Activated naive CD4-positive, alpha-beta T cell treated with anti-CD3 and anti-CD28 coated beads for 36 hours (primary cell): ENCODE results near the gene SLTM. TPM values are rescaled to one million over a fixed set of nuclear protein-coding genes. Genes with fewer than 3 reads are reported as not detected.
A peak's percentile ranks its signal among the peaks of the same experiment; 100 is the strongest.

ENCODE experiments used
- CTCF ChIA-PET: fragments of 350-600 bp; sonication (Branson Sonifier 250); formaldehyde crosslinking; loops from one replicate; lab custom pipeline; 2021; ENCODE audit warnings: antibody characterized with exemption; lab: Charles Lee
- DNase-seq: peaks from one replicate; pipeline ENCODE4 v3.0.0-alpha.2; 2020
- H3K27ac Mint-ChIP-seq: one replicate; pipeline ENCODE4 v1.8.0; 2021; ENCODE audit warnings: mild to moderate bottlenecking, mixed read lengths
- H3K27me3 Mint-ChIP-seq: one replicate; pipeline ENCODE4 v1.8.0; 2021; ENCODE audit warnings: low read depth, mixed read lengths
- H3K36me3 Mint-ChIP-seq: one replicate; pipeline ENCODE4 v1.8.0; 2021; ENCODE audit warnings: low read depth, mixed read lengths
- H3K4me1 Mint-ChIP-seq: one replicate; pipeline ENCODE4 v1.8.0; 2021; ENCODE audit warnings: low read depth, mixed read lengths
- H3K4me3 Mint-ChIP-seq: one replicate; pipeline ENCODE4 v1.8.0; 2021; ENCODE audit warnings: mild to moderate bottlenecking, moderate library complexity, mixed read lengths
- H3K9me3 Mint-ChIP-seq: one replicate; pipeline ENCODE4 v1.8.0; 2021; ENCODE audit warnings: mixed read lengths
- intact Hi-C: fragments of 100-400 bp; cut with micrococcal nuclease; formaldehyde crosslinking; loops from one replicate; pipeline ENCODE4 v1.15.1; 2023
- total RNA-seq, 2 experiments: library from RNA; stranded (reverse); gene quantifications; one replicate each; pipeline ENCODE4 v1.2.3, GENCODE V29; 2021

SLTM gene
- total RNA-seq: 10 to 100 TPM; 52.0 to 56.0 TPM

DNA sequence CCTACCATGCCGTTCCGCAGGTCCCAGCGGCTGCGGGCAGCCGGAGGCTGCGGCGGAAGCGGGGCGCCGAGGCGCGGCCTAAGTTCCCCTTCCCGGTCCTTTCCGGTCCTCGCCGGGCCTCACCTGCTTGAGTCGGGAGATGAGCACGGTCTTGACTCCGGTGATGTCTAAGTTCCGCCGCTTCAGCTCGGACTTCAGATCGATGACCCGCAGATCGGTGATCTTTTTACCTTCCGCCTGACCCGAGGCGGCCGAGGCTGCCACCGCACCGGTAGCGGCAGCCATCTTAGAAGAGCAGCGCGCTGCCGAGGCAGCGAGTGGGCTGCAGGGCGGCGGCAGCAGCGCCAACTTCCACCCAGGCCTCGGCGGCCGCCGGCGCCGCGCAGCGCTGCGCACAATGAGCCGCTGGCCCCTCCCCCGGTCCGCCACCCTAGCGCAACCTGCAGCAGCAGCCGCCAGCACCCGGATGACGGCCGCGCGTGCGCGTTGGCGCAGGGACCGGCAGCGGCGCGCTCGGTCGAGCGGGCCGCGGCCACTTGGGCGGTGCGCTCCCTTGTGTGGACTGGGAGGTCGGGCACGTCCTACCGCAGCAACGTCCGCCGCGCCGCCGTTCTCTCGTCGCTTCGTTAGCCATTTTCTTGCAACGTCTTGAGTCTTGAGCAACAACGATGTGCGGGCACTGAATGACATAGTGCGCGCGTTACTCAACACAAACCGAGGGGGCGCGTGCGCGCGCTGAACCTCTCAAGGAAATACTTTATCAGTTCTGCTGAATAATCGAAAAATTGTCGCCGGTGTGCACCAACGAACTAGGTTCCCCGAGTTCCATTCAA lies at the start of gene SLTM:
SLTM (minus strand) TSS at position 399 of the 833 bp plus-strand sequence; CDS start at position 285, 114 bp downstream.
- peaks cover 9% of the 10 kb centered on the region for H3K36me3 Mint-ChIP-seq
- peak within 1 kb of the TSS; percentile 99 for H3K27ac Mint-ChIP-seq
- H3K4me3 Mint-ChIP-seq: peak within 1 kb of the TSS; percentile 93
- H3K4me1 Mint-ChIP-seq: peaks cover 23% of the 10 kb centered on the region
- peak; percentile 92 for DNase-seq
- H3K9me3 Mint-ChIP-seq: no peaks in the 10 kb centered on the region
- no peaks in the 10 kb centered on the region for H3K27me3 Mint-ChIP-seq
- CTCF ChIA-PET: no interaction called here
- intact Hi-C loops: loop anchor here (1.0 to 10.0 kb wide), 8 partner anchors 54 to 1229 kb away; partner anchors contain the start of genes ADAM10, BNIP2, CCNB2 and MINDY2

DNA sequence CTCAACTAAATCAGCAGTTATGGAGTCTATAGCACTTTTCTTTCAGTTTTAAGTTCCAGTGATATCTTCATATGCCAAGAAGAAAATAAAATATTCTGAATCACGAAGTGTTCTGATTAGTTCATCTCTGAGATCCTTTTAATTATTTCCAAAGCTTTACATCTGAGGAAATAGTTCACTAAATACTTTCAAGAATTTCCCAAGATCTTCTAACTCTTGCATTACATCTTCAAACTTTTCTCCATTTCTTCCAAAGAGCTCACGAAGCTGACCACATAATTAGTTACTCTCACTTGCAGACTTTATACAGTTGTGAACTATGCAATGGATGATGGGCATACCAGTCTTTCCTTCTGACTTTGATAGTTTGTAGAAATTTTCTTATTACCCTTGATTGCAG lies 49.8 kb upstream of the SLTM start:
- H3K27ac Mint-ChIP-seq: no peak overlapping the region
- H3K4me1 Mint-ChIP-seq: peaks cover 33% of the 10 kb centered on the region
- CTCF ChIA-PET: interaction anchor here (0.7 to 0.8 kb wide), 3 partner anchors 152 to 545 kb away, joined by 3 to 4 read pairs (median 3); no protein-coding TSS in a partner anchor

DNA sequence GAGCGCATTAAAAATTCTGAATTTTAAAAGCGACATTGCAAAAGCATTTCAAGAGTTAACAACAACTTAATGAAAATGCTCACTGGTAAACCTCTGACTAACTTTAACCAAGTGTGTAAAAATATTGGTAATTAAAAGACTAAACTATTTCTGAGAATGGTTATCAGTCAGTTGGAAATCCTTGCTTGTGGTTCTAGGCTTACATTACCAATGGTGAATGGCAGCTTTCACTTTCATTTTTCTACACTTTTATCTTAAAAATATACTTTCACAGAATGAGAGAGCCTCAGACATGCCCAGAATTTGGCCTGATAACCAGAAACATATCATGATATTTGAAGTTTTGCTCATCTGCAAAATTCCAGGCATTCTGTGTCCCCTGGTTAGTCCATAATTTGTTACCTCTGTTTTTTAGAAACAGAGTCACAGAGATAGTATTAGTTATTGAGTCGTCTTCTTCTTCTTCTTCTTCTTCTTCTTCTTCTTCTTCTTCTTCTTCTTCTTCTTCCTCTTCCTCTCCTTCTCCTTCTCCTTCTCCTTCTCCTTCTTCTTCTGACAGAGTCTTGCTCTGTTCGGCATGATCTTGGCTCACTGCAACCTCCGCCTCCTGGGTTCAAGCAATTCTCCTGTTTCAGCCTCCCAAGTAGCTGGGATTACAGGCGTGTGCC lies 48.5 kb upstream of the SLTM start:
- intact Hi-C loops: loop anchor here (2.0 to 5.0 kb wide), 3 partner anchors 25 to 370 kb away; no protein-coding TSS in a partner anchor
- no peak for DNase-seq
- Mint-ChIP-seq H3K36me3 (no peaks in the 10 kb centered on the region), H3K27ac (no peak overlapping the region), H3K9me3 (no peaks in the 10 kb centered on the region), H3K4me3 (no peak overlapping the region), H3K4me1 (peaks cover 30% of the 10 kb centered on the region), H3K27me3 (no peaks in the 10 kb centered on the region)
- CTCF ChIA-PET: interaction anchor here (0.7 to 1.3 kb wide), 4 partner anchors 25 to 512 kb away, joined by 3 to 4 read pairs (median 4); no protein-coding TSS in a partner anchor

More for the DNA sequence above, 49.8 kb upstream of the SLTM start:
- no peaks in the 10 kb centered on the region for H3K9me3 Mint-ChIP-seq
- no peaks in the 10 kb centered on the region for H3K36me3 Mint-ChIP-seq
- no peak for DNase-seq
- intact Hi-C loops: loop anchor here (5.0 kb wide), 1 partner anchor 369 kb away; no protein-coding TSS in a partner anchor
- no peak overlapping the region for H3K4me3 Mint-ChIP-seq
- H3K27me3 Mint-ChIP-seq: no peaks in the 10 kb centered on the region

DNA sequence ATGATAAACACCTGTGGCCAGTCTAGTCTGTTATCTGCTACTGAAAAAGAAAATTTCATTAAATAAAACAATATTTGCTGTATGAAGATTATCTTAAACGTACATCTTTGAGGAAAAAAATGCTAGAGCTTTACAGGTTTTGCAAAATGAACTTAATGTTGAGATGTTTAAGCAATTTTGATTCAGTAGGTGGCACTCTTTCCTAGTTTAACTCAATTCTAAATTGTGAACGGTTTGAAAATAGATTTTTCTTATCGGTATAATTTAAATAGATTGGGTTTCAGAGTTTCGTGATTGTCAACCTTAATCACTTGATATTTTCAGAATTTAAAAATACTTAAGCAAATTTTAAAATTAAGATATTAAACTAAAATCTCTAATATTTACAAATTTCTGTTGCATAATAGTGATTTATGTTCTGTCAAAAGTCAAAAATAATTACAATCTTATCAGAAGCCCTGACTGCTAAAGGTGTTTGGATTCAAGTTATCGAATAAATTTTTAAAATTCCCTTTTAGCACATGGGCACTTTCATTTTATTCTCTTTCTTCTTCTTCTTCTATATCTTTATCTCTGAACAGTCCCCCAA lies 47.0 kb upstream of the SLTM start:
- no peak overlapping the region for H3K27ac Mint-ChIP-seq
- no peaks in the 10 kb centered on the region for H3K27me3 Mint-ChIP-seq

DNA sequence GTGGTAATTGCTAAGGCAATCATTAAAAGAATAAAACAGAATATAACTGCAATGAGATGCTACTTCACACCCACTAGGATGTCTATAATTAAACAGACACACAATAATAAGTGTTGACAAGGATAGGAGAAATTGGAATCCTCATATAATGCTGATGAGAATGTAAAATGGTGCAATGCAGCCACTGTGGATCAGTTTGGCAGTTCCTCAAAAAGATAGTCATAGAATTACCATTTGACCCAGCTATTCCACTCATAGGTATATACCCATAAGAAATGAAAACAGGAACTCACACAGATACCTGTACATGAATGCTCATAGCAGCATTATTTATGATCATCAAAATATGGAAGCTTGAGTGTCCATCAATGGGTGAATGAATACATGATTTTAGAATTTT lies 44.4 kb upstream of the SLTM start:
- CTCF ChIA-PET: interaction anchor here (0.7 to 3.5 kb wide), 3 partner anchors 11 to 1124 kb away, joined by 4 to 11 read pairs (median 5); no protein-coding TSS in a partner anchor
- intact Hi-C loops: loop anchor here (5.0 kb wide), 1 partner anchor 269 kb away; no protein-coding TSS in a partner anchor
- Mint-ChIP-seq H3K27ac (no peak overlapping the region), H3K4me3 (no peak overlapping the region), H3K9me3 (no peaks in the 10 kb centered on the region), H3K27me3 (no peaks in the 10 kb centered on the region), H3K36me3 (no peaks in the 10 kb centered on the region), H3K4me1 (peaks cover 40% of the 10 kb centered on the region)
- DNase-seq: no peak

More for the DNA sequence above, 47.0 kb upstream of the SLTM start:
- Mint-ChIP-seq H3K4me1 (peaks cover 33% of the 10 kb centered on the region), H3K36me3 (no peaks in the 10 kb centered on the region), H3K9me3 (no peaks in the 10 kb centered on the region), H3K4me3 (no peak overlapping the region)
- CTCF ChIA-PET: interaction anchor here (0.6 to 3.5 kb wide), 15 partner anchors 10 to 548 kb away, joined by 3 to 11 read pairs (median 4); no protein-coding TSS in a partner anchor
- intact Hi-C loops: loop anchor here (1.0 to 5.0 kb wide), 6 partner anchors 24 to 549 kb away; no protein-coding TSS in a partner anchor
- DNase-seq: no peak

DNA sequence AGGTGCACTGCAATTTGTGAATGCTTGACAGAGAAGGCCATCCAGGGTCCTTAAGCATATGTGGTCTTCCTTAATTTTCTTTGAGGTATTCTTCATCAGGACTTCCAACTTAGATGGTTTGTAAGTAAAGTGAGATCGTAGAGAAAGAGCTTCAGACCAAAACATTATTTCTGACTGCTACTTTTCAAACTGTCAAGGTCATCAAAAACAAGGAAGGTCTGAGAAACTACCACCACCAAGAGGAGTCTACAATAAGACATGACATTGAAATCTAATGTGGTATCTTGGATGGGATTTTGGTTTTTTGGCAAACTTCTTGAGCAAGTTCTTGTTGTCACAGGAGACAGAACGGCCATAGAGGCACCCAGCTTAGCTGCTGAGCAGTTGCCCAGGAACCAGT lies 34.0 kb upstream of the SLTM start:
- Mint-ChIP-seq H3K27ac (no peak overlapping the region), H3K4me3 (no peak overlapping the region), H3K27me3 (no peaks in the 10 kb centered on the region), H3K4me1 (peaks cover 4% of the 10 kb centered on the region), H3K9me3 (no peaks in the 10 kb centered on the region), H3K36me3 (no peaks in the 10 kb centered on the region)
- no peak for DNase-seq
- CTCF ChIA-PET: interaction anchor here (0.6 to 1.3 kb wide), 3 partner anchors 10 to 12 kb away, joined by 3 to 5 read pairs (median 4); no protein-coding TSS in a partner anchor
- intact Hi-C loops: no loop called here

DNA sequence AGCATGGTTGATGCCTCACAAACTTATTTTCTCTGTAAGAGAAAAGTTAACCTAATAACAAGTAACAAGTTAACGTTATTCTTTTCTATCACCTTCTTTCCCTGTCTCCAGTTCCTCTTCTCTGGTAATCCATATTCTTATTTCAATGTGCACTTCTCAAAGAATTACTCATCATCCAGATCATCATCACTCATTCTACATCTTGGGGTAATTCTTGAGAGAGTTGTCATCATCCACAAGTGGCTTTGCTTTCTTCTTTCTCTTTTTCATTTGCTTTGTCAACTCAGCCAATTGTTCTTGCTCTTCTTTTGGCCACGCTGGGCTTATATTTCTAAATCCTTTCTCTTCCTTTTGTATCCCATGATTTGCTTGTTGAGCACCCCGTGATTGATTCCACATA lies 33.2 kb upstream of the SLTM start:
- no peaks in the 10 kb centered on the region for H3K27me3 Mint-ChIP-seq
- H3K4me3 Mint-ChIP-seq: no peak overlapping the region
- no peak overlapping the region for H3K27ac Mint-ChIP-seq
- intact Hi-C loops: no loop called here
- H3K36me3 Mint-ChIP-seq: no peaks in the 10 kb centered on the region
- DNase-seq: no peak
- H3K9me3 Mint-ChIP-seq: no peaks in the 10 kb centered on the region
- CTCF ChIA-PET: interaction anchor here (1.3 kb wide), 1 partner anchor 13 kb away, joined by 4 read pairs; no protein-coding TSS in a partner anchor
- peaks cover 4% of the 10 kb centered on the region for H3K4me1 Mint-ChIP-seq

DNA sequence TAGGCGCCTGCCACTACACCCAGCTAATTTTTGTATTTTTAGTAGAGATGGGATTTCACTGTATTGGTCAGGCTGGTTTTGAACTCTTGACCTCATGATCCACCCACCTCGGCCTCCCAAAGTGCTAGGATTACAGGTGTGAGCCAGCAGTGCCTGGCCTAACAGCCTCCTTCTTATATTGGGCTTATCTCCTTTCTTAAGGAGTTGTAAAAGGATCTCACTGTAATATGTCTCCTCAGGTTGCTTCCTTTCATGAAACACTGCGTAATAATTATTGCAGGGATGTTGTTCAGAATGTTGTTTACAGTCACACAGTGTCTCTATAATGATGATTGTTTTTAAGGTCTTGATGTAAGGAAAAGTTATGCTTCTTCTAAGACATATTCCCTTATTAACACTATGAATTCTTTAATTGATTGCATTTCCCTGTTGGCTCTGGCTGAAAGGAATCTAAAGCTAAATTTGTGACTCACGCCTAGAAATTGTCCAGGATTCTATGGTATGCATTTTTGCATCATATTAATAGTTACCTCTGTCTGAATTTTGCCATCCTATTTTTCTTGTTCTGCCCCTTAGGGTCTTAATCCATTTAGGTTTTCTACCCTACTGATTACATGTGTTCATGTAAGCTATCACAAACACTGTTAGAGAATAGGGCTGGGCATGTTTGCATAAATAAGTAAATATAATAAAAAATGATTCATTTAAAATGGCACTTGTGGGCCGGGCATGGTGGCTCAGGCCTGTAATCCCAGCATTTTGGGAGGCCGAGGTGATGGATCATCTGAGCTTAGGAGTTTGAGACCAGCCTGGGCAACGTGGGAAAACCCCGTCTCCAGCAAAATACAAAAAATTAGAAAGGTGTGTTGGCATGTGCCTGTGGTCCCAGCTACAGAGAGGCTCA lies 29.4 kb upstream of the SLTM start:
- Mint-ChIP-seq H3K27ac (no peak overlapping the region), H3K27me3 (no peaks in the 10 kb centered on the region), H3K36me3 (no peaks in the 10 kb centered on the region), H3K4me3 (no peak overlapping the region), H3K4me1 (peaks cover 4% of the 10 kb centered on the region), H3K9me3 (no peaks in the 10 kb centered on the region)
- CTCF ChIA-PET: no interaction called here
- no peak for DNase-seq
- intact Hi-C loops: no loop called here

DNA sequence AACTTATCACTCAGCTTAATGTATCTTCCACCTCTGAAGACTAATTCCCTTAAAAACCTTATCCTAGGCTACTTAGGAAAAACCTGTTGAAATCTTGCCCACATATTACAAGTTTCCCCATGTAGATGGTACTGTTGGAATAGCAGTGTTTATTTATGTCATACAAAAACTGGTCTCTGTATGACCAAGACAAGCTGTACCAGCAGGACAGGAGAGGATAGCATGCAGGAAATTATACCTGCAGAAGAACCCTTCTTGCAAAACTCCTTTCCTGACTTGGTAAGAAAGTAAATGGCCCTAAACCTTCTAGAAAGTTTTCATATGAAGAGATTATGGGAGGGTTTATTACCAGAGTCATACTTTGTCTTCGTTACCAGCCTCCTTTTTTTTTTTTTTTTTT lies 28.7 kb upstream of the SLTM start:
- Mint-ChIP-seq H3K9me3 (no peaks in the 10 kb centered on the region), H3K4me1 (peaks cover 6% of the 10 kb centered on the region), H3K27me3 (no peaks in the 10 kb centered on the region), H3K36me3 (no peaks in the 10 kb centered on the region), H3K4me3 (no peak overlapping the region), H3K27ac (no peak overlapping the region)
- CTCF ChIA-PET: no interaction called here
- no peak for DNase-seq
- intact Hi-C loops: no loop called here

DNA sequence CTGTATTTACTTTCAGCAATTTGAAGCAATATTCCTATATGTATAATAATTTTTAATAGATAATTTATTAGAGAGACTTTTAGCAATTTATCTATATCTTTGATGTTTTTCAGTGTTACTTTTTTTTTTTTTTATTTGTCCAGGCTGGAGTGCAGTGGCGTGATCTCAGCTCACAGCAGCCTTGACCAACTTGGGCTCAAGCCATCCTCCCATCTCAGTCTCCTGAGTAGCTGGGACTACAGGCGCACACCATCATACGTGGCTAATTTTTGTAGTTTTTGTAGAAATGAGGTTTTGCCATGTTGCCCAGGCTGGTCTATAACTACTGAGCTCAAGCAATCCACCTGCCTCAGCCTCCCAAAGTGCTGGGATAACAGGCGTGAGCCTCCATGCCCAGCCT lies 25.3 kb upstream of the SLTM start:
- no peaks in the 10 kb centered on the region for H3K27me3 Mint-ChIP-seq
- no peak overlapping the region for H3K4me3 Mint-ChIP-seq
- CTCF ChIA-PET: interaction anchor here (0.8 to 1.1 kb wide), 2 partner anchors 44 to 534 kb away, joined by 4 to 5 read pairs; no protein-coding TSS in a partner anchor
- no peaks in the 10 kb centered on the region for H3K9me3 Mint-ChIP-seq
- intact Hi-C loops: loop anchor here (5.0 kb wide), 1 partner anchor 732 kb away; no protein-coding TSS in a partner anchor
- DNase-seq: no peak
- no peak overlapping the region for H3K27ac Mint-ChIP-seq
- H3K36me3 Mint-ChIP-seq: no peaks in the 10 kb centered on the region
- H3K4me1 Mint-ChIP-seq: peaks cover 2% of the 10 kb centered on the region
